ENCODE results near the gene CFAP74.
"Not testable (repeated sequence)": the region's sequence is repeated elsewhere in the genome, so short reads cannot be mapped to it uniquely, and the experiment has no call there.

- TF ChIP-seq CTCF, POLR2A (IDR thresholded peaks at IDR 0.05): not testable (repeated sequence)
Measured at GRCh38 chr1:1978690-1979481, 24.7 kb downstream of the CFAP74 start.

Data from Peyer's patch (tissue), 4 donors.